ENCODE results near the gene GPR17. TPM values are rescaled to one million over a fixed set of nuclear protein-coding genes. Genes with fewer than 3 reads are reported as not detected.

Gene GPR17
- total RNA-seq, 2 donors from 2014 or later = 0.24 TPM; not detected in 1

DNA sequence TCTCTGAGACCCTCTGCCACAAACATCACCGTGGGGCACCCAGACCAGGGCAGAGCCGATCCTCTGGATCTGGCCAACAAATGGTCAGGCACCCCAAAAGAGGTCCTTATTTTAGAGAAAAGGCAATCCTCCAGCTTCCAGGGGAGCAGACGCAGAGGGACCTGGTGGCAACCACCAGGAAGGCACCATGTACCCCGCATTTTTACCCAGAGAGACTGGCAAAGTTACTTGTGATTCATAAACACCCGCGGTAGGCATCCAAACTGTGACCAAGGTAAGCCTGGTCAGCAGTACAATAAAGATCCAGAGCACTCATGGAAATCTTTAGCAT is 18.9 kb downstream of the GPR17 start:
- H3K27ac Mint-ChIP-seq = no peak overlapping the region
- peaks cover 4% of the 10 kb centered on the region for H3K36me3 Mint-ChIP-seq (ENCODE audit: low read depth)
- Histone ChIP-seq H3K4me3 (ENCODE audit: low read length) (no peak overlapping the region), H3K9me3 (ENCODE audit: control insufficient read depth, low read length) (peaks cover 6% of the 10 kb centered on the region), H3K9ac (ENCODE audit: extremely low read depth, low read length, poor library complexity, severe bottlenecking) (no peak overlapping the region), H3K4me1 (ENCODE audit: control insufficient read depth, insufficient read depth, low read length) (peaks cover 6% of the 10 kb centered on the region), H3K27ac (ENCODE audit: low read depth, low read length) (no peak overlapping the region), H3K27me3 (ENCODE audit: control insufficient read depth, insufficient read depth, low read length, poor library complexity, severe bottlenecking) (peaks cover 17% of the 10 kb centered on the region), H3K36me3 (ENCODE audit: control insufficient read depth, insufficient read depth, low read length) (peaks cover 5% of the 10 kb centered on the region)
- TF ChIP-seq, protein P1, sequence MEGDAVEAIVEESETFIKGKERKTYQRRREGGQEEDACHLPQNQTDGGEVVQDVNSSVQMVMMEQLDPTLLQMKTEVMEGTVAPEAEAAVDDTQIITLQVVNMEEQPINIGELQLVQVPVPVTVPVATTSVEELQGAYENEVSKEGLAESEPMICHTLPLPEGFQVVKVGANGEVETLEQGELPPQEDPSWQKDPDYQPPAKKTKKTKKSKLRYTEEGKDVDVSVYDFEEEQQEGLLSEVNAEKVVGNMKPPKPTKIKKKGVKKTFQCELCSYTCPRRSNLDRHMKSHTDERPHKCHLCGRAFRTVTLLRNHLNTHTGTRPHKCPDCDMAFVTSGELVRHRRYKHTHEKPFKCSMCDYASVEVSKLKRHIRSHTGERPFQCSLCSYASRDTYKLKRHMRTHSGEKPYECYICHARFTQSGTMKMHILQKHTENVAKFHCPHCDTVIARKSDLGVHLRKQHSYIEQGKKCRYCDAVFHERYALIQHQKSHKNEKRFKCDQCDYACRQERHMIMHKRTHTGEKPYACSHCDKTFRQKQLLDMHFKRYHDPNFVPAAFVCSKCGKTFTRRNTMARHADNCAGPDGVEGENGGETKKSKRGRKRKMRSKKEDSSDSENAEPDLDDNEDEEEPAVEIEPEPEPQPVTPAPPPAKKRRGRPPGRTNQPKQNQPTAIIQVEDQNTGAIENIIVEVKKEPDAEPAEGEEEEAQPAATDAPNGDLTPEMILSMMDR (conservative IDR thresholded peaks at IDR 0.05) = no peak
- H3K27me3 Mint-ChIP-seq (ENCODE audit: insufficient read depth) = peaks cover 43% of the 10 kb centered on the region
- WGBS, 2 experiments (ENCODE audit: insufficient coverage in 1 of 2, insufficient read length in 1 of 2) = 96 to 100% methylated on average over 6 of the region's 6 CpGs
- peaks cover 20% of the 10 kb centered on the region for H3K4me1 Mint-ChIP-seq
- peak overlapping the region; percentile 51 for H3K4me3 Mint-ChIP-seq
- H3K9me3 Mint-ChIP-seq = peaks cover 4% of the 10 kb centered on the region
- no peak for DNase-seq

DNA sequence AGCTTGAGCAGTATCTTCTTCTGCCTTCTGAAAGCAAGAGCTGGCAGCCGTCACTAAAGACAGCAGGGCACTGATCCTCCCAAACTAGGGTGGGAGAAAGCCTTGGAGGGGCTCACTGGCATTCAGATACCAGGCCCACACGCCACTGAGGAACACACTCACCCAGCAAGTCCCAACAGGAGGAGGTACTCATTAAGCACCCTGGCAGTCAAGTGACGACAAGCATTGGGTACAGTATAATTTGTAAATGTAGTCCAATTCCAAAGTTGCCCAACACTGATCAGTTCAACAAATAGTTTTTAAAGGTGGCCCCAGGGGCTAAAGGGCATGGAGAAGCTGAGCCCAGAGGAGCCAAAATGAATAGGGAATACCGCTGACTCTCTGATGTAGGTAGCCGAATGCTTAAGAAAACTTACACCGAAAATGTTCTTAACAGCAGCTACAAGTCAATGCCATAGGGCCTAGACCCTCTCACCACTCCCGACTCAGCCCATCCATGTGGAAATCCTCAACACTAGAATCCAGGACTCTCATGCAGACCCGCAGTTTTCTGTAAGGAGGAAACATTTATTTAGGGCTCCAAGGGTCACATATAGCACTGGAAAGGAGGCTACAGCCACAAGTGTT is 19.4 kb downstream of the GPR17 start:
- H3K36me3 Mint-ChIP-seq (ENCODE audit: low read depth) = peaks cover 1% of the 10 kb centered on the region
- H3K4me3 Mint-ChIP-seq = no peak overlapping the region
- H3K4me1 Mint-ChIP-seq = peaks cover 20% of the 10 kb centered on the region
- H3K9me3 Mint-ChIP-seq = peaks cover under 1% of the 10 kb centered on the region
- WGBS, 2 experiments (ENCODE audit: insufficient coverage in 1 of 2, insufficient read length in 1 of 2) = 95 to 100% methylated on average over 8 of the region's 8 CpGs
- H3K27ac ChIP-seq (ENCODE audit: low read depth, low read length) = no peak overlapping the region
- H3K27ac Mint-ChIP-seq = no peak overlapping the region
- TF ChIP-seq, protein P1 (conservative IDR thresholded peaks at IDR 0.05) = no peak
- H3K36me3 ChIP-seq (ENCODE audit: control insufficient read depth, insufficient read depth, low read length) = peaks cover 2% of the 10 kb centered on the region
- H3K4me1 ChIP-seq (ENCODE audit: control insufficient read depth, insufficient read depth, low read length) = peaks cover 6% of the 10 kb centered on the region
- H3K9me3 ChIP-seq (ENCODE audit: control insufficient read depth, low read length) = peaks cover 2% of the 10 kb centered on the region
- DNase-seq = peak; percentile 29
- no peak overlapping the region for H3K4me3 ChIP-seq (ENCODE audit: low read length)
- no peak overlapping the region for H3K9ac ChIP-seq (ENCODE audit: extremely low read depth, low read length, poor library complexity, severe bottlenecking)
- peaks cover 47% of the 10 kb centered on the region for H3K27me3 Mint-ChIP-seq (ENCODE audit: insufficient read depth)
- peaks cover 17% of the 10 kb centered on the region for H3K27me3 ChIP-seq (ENCODE audit: control insufficient read depth, insufficient read depth, low read length, poor library complexity, severe bottlenecking)

DNA sequence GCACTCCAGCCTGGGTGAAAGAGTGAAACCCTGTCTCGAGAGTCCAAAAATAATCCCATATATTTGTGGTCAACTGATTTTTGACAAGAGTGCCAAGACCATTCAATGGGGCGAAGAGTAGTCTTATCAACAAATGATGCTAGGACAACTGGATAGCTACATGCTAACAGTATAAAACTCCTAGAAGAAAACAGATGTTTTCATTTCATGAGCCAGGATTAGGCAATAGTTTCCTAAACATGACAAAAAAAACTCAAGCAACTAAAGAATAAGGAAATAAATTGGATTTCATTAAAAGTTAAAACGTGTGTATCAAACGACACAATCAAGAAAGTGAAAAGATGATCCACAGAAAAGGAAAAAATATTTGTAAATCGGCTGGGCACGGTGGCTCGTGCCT is 23.1 kb downstream of the GPR17 start:
- H3K27ac ChIP-seq (ENCODE audit: low read depth, low read length) = no peak overlapping the region
- 94 to 96% methylated on average over 7 of the region's 7 CpGs for WGBS, 2 experiments (ENCODE audit: insufficient coverage in 1 of 2, insufficient read length in 1 of 2)
- peaks cover 6% of the 10 kb centered on the region for H3K4me1 ChIP-seq (ENCODE audit: control insufficient read depth, insufficient read depth, low read length)
- peaks cover 12% of the 10 kb centered on the region for H3K4me1 Mint-ChIP-seq
- no peak overlapping the region for H3K4me3 Mint-ChIP-seq
- peaks cover 29% of the 10 kb centered on the region for H3K27me3 ChIP-seq (ENCODE audit: control insufficient read depth, insufficient read depth, low read length, poor library complexity, severe bottlenecking)
- H3K4me3 ChIP-seq (ENCODE audit: low read length) = no peak overlapping the region
- H3K36me3 ChIP-seq (ENCODE audit: control insufficient read depth, insufficient read depth, low read length) = no peaks in the 10 kb centered on the region
- TF ChIP-seq, protein P1 (conservative IDR thresholded peaks at IDR 0.05) = no peak
- no peaks in the 10 kb centered on the region for H3K9me3 Mint-ChIP-seq
- H3K27me3 Mint-ChIP-seq (ENCODE audit: insufficient read depth) = peaks cover 63% of the 10 kb centered on the region
- H3K36me3 Mint-ChIP-seq (ENCODE audit: low read depth) = no peaks in the 10 kb centered on the region
- no peaks in the 10 kb centered on the region for H3K9me3 ChIP-seq (ENCODE audit: control insufficient read depth, low read length)
- no peak overlapping the region for H3K27ac Mint-ChIP-seq
- H3K9ac ChIP-seq (ENCODE audit: extremely low read depth, low read length, poor library complexity, severe bottlenecking) = no peak overlapping the region
- DNase-seq = no peak

Measured in endodermal cell (in vitro differentiated cells).